IPS DF 4.7 (cell line): ENCODE data around the gene SDK2.
"Not testable (repeated sequence)": the region's sequence is repeated elsewhere in the genome, so short reads cannot be mapped to it uniquely, and the experiment has no call there.

Experiments used
- DNase-seq: peaks from one replicate; pipeline ENCODE4 v3.0.0-alpha.2; 2013; ENCODE audit warnings: low spot score; ENCODE audit errors: extremely low read depth

SDK2 gene

DNA sequence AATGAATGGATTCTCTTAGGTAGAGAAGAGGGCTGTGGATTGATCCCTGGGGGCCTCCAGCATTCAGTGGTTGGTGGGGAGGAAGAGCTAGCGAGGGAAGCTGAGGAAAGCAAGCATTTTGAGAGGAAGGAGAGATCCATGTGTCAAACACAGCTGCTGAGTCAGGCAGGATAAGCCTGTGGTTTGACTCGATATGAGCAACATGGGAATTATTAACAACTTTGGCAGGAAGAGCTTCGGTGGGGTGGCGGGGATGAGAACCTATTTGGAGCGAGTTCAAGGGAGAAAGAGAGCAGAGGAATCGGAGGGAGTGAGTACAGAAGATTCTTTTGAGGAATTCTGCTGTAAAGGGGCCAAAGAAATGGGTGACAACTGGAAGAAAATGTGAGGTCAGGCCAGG lies 273.0 kb downstream of the SDK2 start:
- DNase-seq: no peak

GRCh38 chr17:73369817-73370490 lies 274.3 kb downstream of the SDK2 start:
- not testable (repeated sequence) for DNase-seq

GRCh38 chr17:73369111-73369521 lies 275.1 kb downstream of the SDK2 start:
- no peak for DNase-seq

DNA sequence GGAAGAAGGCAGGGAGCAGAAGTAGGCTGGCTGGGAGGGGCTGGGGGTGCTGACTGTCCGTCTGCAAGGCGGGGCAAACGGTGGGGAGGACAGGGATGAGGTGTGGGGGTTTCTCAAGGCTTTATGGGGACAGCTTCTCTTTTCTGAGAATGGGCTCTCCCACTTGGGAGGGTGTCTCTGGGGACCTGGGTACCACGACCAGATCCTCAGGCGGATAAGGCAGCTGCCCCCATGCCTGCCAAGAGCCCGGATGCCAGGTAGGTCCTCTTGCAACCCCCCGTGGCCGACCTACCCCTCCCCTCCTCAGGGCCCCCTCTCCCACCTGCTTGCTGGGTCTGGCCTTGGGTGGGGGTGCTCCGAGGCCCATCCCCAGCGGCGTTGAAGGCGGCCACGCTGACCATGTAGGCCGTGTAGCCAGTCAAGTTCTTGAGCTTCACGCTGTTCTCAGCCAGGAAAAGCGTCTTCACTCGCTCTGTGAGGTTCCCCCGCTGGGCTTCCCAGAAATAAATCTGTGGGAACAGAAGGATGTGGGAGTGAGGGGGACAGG lies 276.1 kb downstream of the SDK2 start:
- no peak for DNase-seq

DNA sequence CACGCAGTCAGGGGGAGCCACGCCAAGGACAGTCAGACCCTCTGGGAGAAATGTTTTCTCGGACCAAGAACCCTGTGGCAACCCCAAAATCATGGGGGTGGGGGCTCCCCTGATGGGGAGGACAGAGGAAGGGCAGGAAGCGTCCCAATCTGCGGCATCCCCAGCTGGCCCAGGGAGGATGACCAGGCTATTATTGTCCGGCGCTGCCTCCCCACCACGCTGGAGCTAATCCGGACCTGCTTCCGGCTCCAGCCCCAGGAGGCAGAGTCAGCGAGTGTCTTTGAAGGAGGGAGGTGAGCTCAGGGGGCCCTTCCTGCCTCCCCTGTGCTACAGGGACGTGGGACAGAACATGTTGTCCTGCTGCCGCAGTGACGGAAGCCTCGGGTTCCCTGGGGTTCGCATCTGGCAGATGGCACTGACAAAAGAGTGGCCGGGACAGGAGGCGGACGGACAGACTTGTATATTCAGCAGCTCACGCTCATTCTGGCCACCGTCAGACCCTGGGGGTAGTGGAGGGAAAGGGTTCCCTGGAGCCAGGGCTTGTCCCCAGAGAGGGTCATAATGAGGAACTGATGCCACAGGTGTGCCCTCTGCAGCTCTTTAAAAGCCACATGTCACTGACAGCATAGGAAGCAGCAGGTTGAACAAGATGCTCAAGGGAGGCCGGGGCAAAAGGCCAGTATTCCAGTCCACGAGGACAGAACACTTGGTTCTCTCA lies 278.2 kb downstream of the SDK2 start:
- DNase-seq: no peak

GRCh38 chr17:73365301-73365874 lies 278.9 kb downstream of the SDK2 start:
- DNase-seq: no peak

DNA sequence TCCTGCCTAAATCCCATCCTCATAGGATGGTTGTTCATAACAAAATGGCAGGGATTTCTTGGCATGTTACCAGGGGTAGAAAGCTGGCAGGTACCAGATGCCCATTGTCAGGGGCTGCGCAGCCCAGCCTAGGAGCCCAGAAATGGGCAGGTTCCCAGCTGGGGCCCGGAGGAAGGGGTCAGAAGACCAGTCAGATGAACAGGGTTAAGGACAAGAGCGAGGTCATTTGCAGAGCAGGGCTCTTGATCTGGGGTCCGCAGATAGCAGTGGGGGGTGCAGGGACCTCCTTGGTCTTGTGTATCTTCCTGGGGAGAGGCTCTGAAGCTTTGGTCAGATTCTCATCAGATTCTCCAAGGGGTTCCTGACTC lies 280.1 kb downstream of the SDK2 start:
- DNase-seq: no peak

- no peak for DNase-seq
These were observed 280.6 kb downstream of the SDK2 start for GRCh38 chr17:73363442-73364154.

DNA sequence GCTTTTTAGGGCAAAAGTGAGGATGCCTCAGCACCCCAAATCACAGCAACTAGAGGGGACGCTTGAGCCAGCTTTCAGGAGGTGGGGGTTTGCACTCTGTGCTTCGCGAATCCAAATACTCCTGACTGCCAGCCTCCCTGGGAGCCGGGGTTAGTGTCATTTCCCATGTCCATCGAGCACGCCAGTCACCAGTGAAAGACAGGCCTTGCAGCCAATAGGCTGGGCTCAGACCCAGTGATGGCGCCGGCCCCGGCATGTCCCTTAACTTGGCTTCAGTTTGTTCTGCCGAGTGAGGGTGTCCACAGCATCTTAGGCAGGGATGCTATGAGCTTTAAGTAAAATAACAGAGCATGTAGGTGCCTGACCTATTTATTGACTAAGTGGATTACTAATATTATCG lies 281.5 kb downstream of the SDK2 start:
- DNase-seq: no peak

- DNase-seq: no peak
These were observed 283.1 kb downstream of the SDK2 start for GRCh38 chr17:73360961-73361761.

DNA sequence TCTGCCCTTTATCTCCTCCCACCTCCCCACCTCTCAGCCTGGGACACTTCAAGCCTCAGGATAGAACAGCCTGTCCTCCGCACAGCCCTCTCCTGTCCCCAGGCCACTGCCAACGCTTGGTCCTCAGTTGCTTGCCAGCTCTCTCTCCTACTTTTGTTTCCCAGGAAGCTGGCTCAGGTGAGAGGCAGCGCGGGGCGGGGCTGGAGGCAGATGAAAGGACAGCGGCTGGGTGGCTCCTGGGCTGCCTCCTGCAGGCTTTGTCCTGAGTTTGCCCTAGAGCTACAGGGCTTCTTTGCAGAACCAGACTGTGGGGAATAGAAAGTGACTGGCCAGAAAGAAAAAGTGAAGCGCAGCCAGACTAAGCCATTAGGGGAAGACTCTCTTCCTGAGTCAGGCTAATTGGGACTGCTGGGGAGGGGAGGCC lies 284.2 kb downstream of the SDK2 start:
- no peak for DNase-seq

DNA sequence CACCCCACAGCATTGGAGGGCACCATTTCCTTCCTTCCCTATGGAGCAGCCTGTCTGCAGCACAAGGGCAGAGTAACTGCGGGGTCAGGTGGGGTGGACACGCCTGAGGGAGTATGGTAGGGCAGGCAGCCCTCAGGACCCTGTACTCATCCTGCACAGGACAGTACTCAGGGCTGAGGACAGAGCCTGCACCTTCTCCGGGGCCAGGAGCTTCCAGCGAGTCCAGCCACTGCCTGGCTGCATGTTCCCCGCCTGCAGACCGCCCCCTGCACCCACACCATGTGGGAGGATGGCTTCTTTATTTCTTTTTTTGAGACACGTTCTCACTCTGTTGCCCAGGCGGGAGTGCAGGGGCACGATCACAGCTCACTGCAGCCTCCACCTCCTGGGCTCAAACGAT lies 284.9 kb downstream of the SDK2 start:
- DNase-seq: no peak

- no peak for DNase-seq
These were observed 285.6 kb downstream of the SDK2 start for GRCh38 chr17:73358668-73359067.

GRCh38 chr17:73357981-73358380 lies 286.3 kb downstream of the SDK2 start:
- DNase-seq: no peak

GRCh38 chr17:73357318-73357717 lies 286.9 kb downstream of the SDK2 start:
- no peak for DNase-seq

GRCh38 chr17:73356561-73357170 lies 287.6 kb downstream of the SDK2 start:
- DNase-seq: no peak

DNA sequence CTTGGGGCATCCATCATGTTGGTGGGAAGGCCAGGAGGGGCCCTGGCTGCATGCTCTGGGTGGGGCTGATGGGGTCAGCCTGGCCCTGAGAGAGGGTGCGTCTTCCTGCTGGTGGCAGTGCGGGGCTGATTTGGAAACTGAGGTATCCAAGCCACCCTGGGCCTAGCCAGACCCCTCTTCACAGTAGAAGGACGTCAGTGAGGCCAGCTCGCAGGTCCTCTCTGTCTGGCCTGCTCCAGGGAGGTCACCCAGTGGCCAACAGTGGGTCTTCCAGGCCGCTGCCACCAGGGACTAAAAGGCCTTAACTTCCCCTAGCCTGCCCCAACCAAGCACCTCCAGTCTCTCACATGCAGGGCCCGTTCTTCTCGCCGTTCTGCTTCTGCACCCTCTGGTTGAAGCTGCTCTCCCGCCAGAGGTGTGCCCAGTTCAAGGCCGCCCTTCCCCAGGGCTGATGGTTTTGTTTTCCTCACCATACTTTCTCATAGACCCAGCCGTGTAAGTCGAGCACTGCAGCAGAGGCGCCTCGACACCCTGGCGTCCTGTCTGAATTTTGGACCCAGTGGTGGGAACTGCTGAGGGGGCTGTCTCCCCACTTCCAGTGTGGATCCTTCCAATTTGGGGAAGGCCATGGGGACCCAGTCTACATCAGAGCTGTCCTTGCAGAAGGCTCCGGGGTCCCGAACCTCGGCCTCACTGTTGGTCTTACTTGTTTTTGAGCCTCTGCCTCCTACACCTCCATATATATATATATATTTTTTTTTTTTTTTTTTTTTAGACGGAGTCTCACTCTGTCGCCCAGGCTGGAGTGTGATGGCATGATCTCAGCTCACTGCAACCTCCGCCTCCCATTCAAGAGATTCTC lies 289.6 kb downstream of the SDK2 start:
- no peak for DNase-seq

- no peak for DNase-seq
These were observed 292.0 kb downstream of the SDK2 start for GRCh38 chr17:73352261-73352660.

DNA sequence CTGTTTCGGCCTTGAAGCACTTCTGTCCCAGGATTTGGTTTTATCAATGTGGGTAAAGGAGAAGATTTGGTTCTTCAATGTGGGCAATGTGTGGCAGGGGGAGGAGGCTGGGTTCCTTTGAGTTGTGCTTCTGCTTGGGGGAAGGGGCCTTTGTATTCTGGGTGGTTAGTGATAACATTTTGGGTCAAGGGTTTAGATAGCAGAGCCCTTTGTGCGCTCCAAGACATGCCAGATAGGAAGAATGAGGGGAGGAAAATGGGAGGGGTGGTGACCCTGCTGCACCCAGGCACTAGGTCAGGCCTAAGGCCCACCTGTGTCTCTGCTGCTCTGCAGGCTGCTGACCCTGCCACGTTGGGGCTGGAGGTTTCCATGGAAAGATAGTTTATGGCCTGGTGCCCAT lies 292.5 kb downstream of the SDK2 start:
- DNase-seq: no peak

GRCh38 chr17:73350864-73351263 lies 293.4 kb downstream of the SDK2 start:
- no peak for DNase-seq
